GM18505 (cell line): ENCODE measurements around the gene SLC25A22.

Source experiments
- ATAC-seq: cut with Tn5 transposase; IDR thresholded peaks from one replicate; pipeline ENCODE4 v1.9.1; 2021; ENCODE audit not compliant: unreplicated experiment
- POLR2A ChIP-seq: IDR thresholded peaks from 4 replicates; pipeline ENCODE4 v1.6.1; 2011; ENCODE audit warnings: borderline replicate concordance; ENCODE audit not compliant: insufficient read depth, insufficient read length; ENCODE audit errors: extremely low read depth

SLC25A22 gene

DNA sequence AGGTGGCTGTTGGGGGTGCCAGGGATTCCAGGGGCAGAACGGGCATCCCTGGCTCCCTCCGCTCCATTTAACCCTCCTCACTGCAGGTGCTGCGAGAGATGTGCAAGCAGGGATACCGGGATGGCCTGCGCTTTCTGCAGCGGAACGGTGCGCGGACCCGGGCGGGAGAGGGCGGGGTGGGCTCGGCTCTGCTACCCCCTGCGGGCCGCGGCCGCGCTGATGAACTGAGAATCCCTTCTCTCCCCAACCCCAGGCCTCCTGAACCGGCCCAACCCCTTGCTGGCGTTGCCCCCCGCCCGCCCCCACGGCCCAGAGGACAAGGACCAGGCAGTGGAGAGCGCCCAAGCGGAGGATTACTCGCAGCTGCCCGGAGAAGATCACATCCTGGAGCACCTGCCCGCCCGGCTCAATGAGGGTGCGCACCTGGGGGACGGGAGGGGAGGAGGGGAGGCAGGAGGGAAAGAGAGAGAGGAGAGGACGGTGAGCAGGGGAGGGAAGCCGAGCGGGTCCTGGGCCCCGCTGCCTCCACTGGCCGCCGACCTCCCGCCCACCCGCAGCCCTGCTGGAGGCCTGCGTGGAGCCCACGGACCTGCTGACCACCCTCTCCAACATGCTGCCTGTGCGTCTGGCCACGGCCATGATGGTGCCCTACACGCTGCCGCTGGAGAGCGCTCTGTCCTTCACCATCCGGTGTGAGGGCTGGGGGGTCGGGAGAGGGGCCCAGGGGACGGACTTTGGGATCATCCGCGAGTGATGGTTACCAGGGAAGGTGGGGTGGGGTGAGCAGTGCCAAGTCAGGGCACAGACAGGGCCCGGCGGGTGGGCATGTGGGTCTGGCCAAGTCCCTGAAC, 25.6 kb upstream of the SLC25A22 start:
- ATAC-seq = no peak
- TF ChIP-seq POLR2A = no peak

DNA sequence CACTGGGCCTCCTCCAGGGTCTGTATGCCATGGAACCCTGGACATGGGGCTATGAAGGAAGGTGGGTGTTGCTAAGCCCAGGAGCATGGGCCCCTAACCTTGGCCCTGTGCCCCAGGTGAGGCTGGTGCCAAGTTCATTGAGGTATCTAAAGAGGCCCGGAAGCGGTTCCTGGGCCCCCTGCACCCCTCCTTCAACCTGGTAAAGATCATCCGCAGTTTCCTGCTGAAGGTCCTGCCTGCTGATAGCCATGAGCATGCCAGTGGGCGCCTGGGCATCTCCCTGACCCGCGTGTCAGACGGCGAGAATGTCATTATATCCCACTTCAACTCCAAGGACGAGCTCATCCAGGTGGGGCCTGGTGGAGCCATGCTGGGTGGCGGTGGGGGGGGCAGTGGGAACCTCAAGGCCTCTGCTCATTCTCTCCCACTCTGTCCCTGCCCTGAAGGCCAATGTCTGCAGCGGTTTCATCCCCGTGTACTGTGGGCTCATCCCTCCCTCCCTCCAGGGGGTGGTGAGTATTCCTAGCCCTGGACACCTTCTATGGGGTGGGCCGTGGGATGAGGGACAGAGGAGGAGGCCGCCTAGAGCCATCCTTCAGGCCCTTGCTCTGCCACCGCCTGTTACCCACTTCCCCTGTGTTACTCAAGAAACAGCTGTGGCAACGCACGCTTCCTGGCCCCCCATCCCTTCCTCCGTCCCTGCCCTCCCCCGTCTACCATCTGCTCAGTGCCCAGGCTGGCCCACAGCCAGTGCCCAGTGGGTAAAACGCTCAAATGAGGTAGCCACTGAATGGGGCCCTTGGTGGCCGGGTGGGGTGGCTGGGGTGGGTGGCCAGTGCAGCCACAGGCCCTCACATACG, 23.7 kb upstream of the SLC25A22 start:
- ATAC-seq = no peak
- no peak for TF ChIP-seq POLR2A

DNA sequence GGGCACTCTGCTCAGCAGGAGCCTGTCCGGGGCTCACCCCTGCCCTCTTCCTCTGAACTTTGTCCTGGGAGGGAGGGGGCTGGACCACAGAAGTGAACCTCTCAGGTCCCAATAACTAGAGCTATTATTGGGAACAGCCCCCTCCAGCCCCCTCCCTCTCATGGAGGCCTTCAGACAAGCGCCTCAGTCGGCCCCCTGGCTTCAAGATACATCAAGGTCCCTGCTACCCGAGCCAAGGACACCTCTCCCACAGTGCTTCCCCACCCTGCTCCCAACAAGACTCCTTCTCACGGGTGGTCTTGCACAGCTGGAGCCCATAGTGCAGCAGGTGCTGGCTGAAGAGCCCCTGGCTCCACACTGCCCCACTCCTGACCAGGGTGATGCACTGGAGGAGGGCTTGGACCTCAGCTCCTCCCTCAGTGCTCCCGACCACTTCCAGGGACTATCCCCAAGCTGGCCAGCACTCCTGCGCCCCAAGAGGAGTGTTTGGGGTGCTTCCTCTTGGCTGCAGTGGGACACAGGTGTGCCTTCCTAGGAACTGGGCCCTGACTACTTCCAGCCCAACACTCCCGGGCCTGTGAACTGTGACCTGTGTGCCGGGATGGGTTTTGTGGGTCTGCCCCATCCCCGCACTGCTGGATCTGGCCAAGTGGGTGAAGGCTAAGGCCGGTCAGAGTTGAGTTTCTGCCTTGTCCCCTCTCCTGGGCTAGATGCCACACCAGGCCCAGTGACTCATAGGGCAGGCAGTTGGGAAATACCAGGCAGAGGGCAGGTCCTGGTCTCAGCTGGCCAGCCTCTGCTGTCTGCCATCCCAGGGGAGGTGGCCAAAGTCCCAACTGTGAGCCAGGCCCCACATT, 22.8 kb upstream of the SLC25A22 start:
- no peak for ATAC-seq
- no peak for TF ChIP-seq POLR2A

DNA sequence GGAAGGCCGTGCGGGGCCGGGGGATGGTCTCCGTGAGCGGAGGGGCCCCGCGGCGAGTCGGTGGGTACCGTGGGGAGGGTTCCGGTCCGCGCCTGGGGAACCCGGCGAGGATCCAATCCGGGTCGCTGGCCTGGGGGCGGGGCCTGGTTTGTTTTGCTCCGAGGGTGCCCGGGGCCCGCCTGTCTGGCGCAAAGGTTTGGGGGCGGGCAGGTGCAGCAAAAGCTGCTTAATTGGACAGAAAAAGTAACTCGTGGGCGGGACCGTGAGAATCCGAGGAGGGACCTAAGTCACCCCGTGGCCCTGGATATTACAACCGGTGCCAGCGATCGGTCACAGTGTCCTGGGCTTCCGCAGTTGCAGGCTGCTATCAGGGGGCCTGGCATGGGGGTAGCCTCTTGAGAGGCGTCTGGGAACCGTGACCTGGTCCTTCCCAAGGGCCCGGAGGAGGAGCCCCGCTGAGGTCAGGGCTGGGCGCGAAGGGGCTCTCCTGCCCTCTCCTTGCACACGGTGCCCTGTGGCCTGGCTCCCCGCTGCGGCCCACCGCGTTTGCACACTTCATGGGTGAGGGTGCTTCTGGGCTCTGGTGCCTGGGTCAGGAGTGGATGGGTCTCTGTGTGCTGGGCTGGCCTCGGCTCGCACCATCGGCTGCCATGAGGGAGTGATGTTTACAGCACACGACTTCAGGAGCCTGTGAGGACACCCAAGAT, 22.0 kb upstream of the SLC25A22 start:
- peak; percentile 51 for ATAC-seq

DNA sequence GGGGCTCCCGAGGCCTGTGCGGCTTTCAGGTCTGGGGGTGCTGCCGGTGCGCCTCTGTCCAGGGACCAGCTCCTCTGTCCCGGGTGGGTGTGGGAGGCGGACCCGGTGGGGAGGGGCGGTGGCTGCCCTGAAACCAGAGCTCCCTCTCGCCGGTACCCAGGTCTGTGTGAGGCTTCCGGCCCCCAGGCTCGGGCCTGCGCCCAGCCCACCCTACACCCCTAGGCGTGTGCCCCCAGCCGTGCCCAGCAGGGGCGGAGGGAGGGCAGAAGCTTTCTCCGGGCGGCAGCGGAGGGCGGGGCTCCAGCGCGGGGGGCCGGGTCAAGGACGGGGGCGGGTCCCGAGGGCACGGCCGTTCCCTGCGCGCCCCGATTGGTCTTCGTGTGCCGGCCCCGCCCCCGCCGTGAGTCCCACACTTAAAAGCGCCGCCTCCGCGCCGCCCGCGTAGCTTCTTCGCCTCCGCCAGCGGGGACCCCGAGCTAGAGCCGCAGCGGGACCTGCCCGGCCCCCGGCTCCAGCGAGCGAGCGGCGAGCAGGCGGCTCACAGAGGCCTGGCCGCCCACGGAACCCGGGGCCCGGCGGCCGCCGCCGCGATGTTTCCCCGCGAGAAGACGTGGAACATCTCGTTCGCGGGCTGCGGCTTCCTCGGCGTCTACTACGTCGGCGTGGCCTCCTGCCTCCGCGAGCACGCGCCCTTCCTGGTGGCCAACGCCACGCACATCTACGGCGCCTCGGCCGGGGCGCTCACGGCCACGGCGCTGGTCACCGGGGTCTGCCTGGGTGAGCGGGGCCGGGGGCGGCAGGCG, 21.2 kb upstream of the SLC25A22 start:
- peak; percentile 62 for ATAC-seq
- peak; percentile 90 for TF ChIP-seq POLR2A

More for the DNA sequence above, 22.0 kb upstream of the SLC25A22 start:
- no peak for TF ChIP-seq POLR2A

DNA sequence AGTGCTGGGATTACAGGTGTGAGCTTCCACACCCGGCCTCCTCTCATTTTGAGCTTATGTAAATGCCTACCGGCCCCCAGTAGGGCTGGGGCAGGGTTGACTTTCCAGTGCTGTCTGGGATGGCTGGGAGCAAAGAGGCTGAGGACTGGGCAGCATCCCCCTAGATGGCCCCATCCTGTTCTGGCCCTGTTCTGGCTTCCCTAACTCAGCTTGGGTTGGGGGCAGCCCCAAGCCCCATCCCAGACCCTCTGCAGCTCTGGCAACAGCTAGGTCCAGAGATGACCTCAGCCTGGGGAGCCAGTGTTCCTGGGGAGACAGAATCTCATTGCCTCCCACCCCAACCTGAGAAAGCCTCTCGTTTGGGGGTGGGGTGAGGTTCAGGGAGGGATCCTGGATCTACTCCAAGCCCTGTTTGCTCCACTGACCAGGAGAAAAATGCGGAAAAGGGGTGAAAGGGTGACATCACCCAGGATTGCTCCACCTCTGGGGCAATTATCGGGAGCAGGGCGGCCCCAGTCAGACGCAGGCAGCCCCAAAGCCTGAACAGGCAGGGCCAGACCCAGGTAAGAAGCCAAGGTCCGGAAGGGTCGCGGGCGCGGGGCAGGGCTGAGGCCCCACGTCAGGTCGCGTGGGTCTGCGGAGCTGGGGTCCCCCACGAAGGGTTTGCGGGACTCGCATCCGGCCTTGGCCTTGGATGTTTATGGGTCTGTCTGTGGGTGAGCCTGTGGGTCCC, 20.5 kb upstream of the SLC25A22 start, which contains the start of gene PNPLA2:
Gene PNPLA2 (plus strand): TSS at position 519 of the 733 bp plus-strand sequence. CDS start 805 bp downstream, outside the sequence.
- TF ChIP-seq POLR2A = no peak

DNA sequence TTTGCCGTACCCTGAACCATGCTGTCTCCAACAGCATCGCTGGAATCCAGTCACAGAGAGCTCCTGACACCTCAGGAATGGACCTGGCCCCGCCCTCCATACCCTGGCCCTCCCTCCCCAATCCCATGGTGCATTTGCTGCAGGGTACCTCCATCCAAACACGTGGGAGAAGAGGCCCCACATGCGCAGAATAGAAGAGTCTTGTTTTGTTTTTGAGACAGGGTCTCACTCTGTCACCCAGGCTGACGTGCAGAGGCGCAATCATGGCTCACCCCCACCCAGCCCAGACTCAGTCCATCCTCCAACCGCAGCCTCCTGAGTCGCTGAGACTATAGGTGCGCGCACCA, 18.3 kb upstream of the SLC25A22 start:
- no peak for ATAC-seq
- no peak for TF ChIP-seq POLR2A

More for the DNA sequence above, 20.5 kb upstream of the SLC25A22 start, which contains the start of gene PNPLA2:
- no peak for ATAC-seq

DNA sequence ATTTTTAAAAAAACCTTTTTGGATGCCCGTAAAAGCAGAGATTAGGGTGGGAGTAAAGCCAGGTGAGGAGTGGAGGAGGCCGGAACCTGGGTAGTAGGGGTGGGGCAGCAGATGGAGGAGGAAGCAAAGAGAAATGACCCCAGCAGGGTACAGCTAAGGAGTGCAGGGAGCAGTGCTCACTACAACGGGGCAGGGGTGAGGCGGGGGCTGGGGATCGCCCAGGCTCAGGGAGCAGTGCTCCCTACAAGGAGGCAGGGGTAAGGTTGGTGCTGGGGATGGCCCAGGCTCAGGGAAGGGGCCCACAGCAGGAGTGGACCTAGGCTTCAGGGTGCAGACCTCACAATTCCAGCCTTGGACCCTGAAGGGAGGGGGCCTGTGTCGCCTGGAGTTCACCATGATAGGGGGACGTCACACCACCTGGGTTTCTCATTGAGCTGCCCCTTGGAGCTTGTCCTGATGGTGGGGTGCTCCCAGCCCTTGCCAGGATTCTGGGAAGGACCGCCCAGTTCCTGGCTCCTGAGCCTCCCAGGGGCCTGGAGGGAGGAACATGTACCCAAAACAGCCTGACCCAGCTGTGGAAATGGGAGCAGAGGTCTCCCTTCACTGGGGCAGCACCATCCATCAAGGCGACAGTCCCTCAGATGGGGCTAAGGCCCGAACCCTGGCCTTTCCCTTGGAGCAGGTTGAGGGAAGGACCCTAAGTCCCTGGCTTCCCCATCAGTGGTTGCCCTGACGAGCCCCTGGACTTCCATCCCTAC, 17.8 kb upstream of the SLC25A22 start:
- no peak for ATAC-seq
- no peak for TF ChIP-seq POLR2A

DNA sequence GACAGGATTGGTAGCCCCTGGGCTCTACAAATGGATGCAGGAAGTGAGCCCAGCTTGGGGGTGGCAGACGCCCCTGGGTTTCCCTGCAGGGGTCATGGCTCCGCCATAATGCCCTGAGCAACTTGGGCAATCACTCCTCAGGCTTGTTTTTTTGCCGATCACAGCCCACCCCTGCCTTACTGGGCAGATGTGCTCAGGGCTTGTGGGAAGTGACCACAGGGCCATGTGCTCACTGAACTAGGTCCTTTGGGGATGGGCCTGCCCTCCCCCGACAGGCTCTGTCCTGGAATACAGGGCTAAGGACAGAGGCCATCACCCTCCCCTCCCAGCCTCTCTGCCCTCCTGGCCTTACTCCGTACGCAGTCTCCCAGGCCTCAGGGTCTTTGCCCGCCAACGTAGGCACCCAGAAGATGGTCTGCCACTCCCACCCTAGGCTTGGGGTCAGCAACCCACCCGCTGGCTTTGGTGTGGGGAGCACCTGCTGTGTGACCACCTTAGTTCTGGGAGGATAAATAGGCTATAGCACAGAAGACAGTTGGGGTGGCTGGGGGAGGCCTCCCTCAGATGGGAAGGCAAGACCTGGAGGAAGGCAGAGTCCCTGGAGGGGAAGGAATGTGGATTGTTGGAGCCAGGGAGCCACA, 15.5 kb upstream of the SLC25A22 start:
- ATAC-seq = no peak
- TF ChIP-seq POLR2A = peak; percentile 58

DNA sequence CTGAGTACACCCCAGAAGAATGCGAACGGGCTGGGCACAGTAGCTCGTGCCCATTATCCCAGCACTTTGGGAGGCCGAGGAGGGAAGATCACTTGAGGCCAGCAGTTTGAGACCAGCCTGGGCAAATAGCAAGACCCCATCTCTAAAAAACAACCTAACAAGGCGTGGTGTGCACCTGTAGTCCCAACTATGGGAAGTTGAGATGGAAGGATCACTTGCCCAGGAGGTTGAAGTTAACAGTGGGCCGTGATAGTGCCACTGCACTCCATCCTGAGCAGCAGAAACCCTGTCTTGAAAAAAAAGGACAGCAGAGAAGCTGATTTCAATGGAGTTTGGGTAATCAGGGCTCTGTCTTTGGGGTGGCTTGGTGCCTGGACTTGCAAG, 15.0 kb upstream of the SLC25A22 start:
- ATAC-seq = no peak
- TF ChIP-seq POLR2A = no peak

DNA sequence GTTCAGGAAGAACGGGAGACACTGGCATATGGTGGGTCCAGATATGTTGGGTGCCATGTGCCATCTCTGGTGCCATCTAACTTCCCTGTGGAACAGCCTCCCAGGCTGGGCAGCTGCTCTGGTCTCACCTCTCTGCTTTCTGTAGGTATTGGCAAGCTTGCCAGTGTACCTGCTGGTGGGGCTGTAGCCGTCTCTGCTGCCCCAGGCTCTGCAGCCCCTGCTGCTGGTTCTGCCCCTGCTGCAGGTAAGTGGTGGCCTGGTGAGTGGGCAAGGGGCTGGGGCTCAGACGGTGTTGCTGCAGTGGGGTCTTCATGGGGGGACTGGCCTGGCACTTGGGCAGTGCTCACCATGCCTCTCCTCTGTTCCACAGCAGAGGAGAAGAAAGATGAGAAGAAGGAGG, 14.3 kb upstream of the SLC25A22 start:
- no peak for TF ChIP-seq POLR2A
- no peak for ATAC-seq
